IMR-90 (cell line): ENCODE measurements around the gene NKAIN1.

ENCODE experiments used
- BHLHE40 ChIP-seq: fragments of 150-350 bp; IDR thresholded peaks from 2 replicates; pipeline ENCODE4 v1.6.1; 2016; ENCODE audit warnings: mild to moderate bottlenecking, low read depth, low read length
- CHD1 ChIP-seq: IDR thresholded peaks from 2 replicates; pipeline ENCODE4 v1.6.1; 2012; ENCODE audit warnings: low read depth, low read length, improper control_type of control experiment
- MAFK ChIP-seq: IDR thresholded peaks from 2 replicates; pipeline ENCODE4 v1.6.1; 2012; ENCODE audit warnings: low read depth, low read length, improper control_type of control experiment
- MAZ ChIP-seq: IDR thresholded peaks from 2 replicates; pipeline ENCODE4 v1.6.1; 2012; ENCODE audit warnings: low read depth, mild to moderate bottlenecking, low read length, improper control_type of control experiment, moderate library complexity, borderline replicate concordance
- MXI1 ChIP-seq: IDR thresholded peaks from 2 replicates; pipeline ENCODE4 v1.6.1; 2012; ENCODE audit warnings: low read depth, mild to moderate bottlenecking, low read length, moderate library complexity, borderline replicate concordance
- NFE2L2 ChIP-seq: fragments of 150-350 bp; IDR thresholded peaks from 2 replicates; pipeline ENCODE4 v1.6.1; 2016; ENCODE audit warnings: low read depth, mild to moderate bottlenecking, low read length
- RAD21 ChIP-seq: IDR thresholded peaks from 2 replicates; pipeline ENCODE4 v1.6.1; 2012; ENCODE audit warnings: low read length, improper control_type of control experiment
- RFX5 ChIP-seq: IDR thresholded peaks from 2 replicates; pipeline ENCODE4 v1.8.0; 2012; ENCODE audit warnings: low read depth, mild to moderate bottlenecking, low read length, moderate library complexity
- TF ChIP-seq, protein P1 (sequence below): conservative IDR thresholded peaks from 2 replicates; pipeline ENCODE4 v1.5.1; 2012; ENCODE audit warnings: mild to moderate bottlenecking, low read depth, low read length, improper control_type of control experiment

DNA sequence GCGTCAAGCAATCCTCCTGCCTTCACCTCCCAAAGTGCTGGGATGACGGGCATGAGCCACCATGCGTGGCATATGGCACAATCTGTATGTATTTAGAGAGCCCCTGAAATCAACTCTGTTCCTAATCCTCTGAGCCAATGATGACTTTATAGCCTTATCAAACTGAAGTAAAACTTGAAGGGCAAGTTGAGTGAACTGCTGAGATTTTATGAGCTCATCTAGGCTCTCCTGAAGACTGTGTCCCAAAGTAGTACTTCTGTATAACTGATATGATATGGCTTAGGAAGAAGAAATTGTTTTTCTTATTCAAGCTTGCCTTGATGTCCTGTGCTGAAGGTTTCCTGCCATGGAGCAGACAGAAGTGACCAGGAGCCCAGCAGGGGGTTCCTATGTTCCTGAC, 23.7 kb upstream of the NKAIN1 start:
- TF ChIP-seq MAFK = no peak
- TF ChIP-seq CHD1 = no peak
- no peak for TF ChIP-seq RAD21
- TF ChIP-seq, protein P1, sequence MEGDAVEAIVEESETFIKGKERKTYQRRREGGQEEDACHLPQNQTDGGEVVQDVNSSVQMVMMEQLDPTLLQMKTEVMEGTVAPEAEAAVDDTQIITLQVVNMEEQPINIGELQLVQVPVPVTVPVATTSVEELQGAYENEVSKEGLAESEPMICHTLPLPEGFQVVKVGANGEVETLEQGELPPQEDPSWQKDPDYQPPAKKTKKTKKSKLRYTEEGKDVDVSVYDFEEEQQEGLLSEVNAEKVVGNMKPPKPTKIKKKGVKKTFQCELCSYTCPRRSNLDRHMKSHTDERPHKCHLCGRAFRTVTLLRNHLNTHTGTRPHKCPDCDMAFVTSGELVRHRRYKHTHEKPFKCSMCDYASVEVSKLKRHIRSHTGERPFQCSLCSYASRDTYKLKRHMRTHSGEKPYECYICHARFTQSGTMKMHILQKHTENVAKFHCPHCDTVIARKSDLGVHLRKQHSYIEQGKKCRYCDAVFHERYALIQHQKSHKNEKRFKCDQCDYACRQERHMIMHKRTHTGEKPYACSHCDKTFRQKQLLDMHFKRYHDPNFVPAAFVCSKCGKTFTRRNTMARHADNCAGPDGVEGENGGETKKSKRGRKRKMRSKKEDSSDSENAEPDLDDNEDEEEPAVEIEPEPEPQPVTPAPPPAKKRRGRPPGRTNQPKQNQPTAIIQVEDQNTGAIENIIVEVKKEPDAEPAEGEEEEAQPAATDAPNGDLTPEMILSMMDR = no peak
- TF ChIP-seq MAZ = no peak
- no peak for TF ChIP-seq MXI1
- no peak for TF ChIP-seq BHLHE40
- TF ChIP-seq RFX5 = no peak
- no peak for TF ChIP-seq NFE2L2
